ENCODE measurements around the gene SNED1.

Gene SNED1

GRCh38 chr2:241030883-241031282 is 32.5 kb downstream of the SNED1 start:
- no peak for DNase-seq

GRCh38 chr2:241031436-241032165 is 33.2 kb downstream of the SNED1 start:
- no peak for DNase-seq

GRCh38 chr2:241033336-241033987 is 35.0 kb downstream of the SNED1 start:
- no peak for DNase-seq

- DNase-seq = no peak
Observed at GRCh38 chr2:241033994-241034393, 35.6 kb downstream of the SNED1 start.

GRCh38 chr2:241034490-241035141 is 36.2 kb downstream of the SNED1 start:
- no peak for DNase-seq

- DNase-seq = no peak
Observed at GRCh38 chr2:241035142-241035817, 36.9 kb downstream of the SNED1 start.

- DNase-seq = peak; percentile 33
Observed at GRCh38 chr2:241035818-241036396, 37.5 kb downstream of the SNED1 start.

GRCh38 chr2:241036397-241036963 is 38.1 kb downstream of the SNED1 start:
- peak; percentile 40 for DNase-seq

- no peak for DNase-seq
Observed at GRCh38 chr2:241036964-241037421, 38.6 kb downstream of the SNED1 start.

GRCh38 chr2:241037498-241037897 is 39.1 kb downstream of the SNED1 start:
- DNase-seq = no peak

- no peak for DNase-seq
Observed at GRCh38 chr2:241038374-241039180, 40.2 kb downstream of the SNED1 start.

- DNase-seq = no peak
Observed at GRCh38 chr2:241039416-241039815, 41.0 kb downstream of the SNED1 start.

GRCh38 chr2:241040081-241040803 is 41.8 kb downstream of the SNED1 start:
- DNase-seq = no peak

- no peak for DNase-seq
Observed at GRCh38 chr2:241041589-241042158, 43.3 kb downstream of the SNED1 start.

- DNase-seq = no peak
Observed at GRCh38 chr2:241043581-241043980, 45.2 kb downstream of the SNED1 start.

GRCh38 chr2:241047253-241048010 is 49.0 kb downstream of the SNED1 start:
- no peak for DNase-seq

- no peak for DNase-seq
Observed at GRCh38 chr2:241048149-241048948, 49.9 kb downstream of the SNED1 start.

GRCh38 chr2:241048949-241049343 is 50.5 kb downstream of the SNED1 start:
- no peak for DNase-seq
